GM12873 (cell line): ENCODE data around the gene ISM2.

ENCODE experiments used
- CTCF ChIP-seq: IDR thresholded peaks from 2 replicates; pipeline ENCODE4 v1.5.1; 2012; ENCODE audit warnings: low read depth, mild to moderate bottlenecking, moderate library complexity, low read length, control low read depth; ENCODE audit not compliant: insufficient read depth; ENCODE audit errors: missing control alignments

Gene ISM2

GRCh38 chr14:77474479-77475177, 24.0 kb downstream of the ISM2 start:
- TF ChIP-seq CTCF: no peak

- TF ChIP-seq CTCF: no peak
These were observed 24.7 kb downstream of the ISM2 start for GRCh38 chr14:77473921-77474320.

GRCh38 chr14:77470224-77470870, 28.3 kb downstream of the ISM2 start:
- TF ChIP-seq CTCF: no peak

GRCh38 chr14:77469539-77469938, 29.1 kb downstream of the ISM2 start:
- TF ChIP-seq CTCF: no peak

GRCh38 chr14:77469067-77469505, 29.5 kb downstream of the ISM2 start:
- TF ChIP-seq CTCF: no peak

- TF ChIP-seq CTCF: no peak
These were observed 30.8 kb downstream of the ISM2 start for GRCh38 chr14:77467801-77468200.

- TF ChIP-seq CTCF: peak; percentile 76
These were observed 39.4 kb downstream of the ISM2 start for GRCh38 chr14:77459072-77459723.
